OCI-LY7 (cell line): ENCODE results near the gene NUDT14.

Source experiments
- CTCF ChIP-seq: fragments of 200-600 bp; sonication (generic); conservative IDR thresholded peaks from 2 replicates; pipeline ENCODE4 v1.5.1; 2014; ENCODE audit warnings: mild to moderate bottlenecking, antibody characterized with exemption, low read length, moderate library complexity, mixed read lengths
- EZH2phosphoT487 ChIP-seq: fragments of 200-600 bp; sonication (generic); IDR thresholded peaks from 2 replicates; pipeline ENCODE4 v1.6.1; 2018; ENCODE audit warnings: low read depth, borderline replicate concordance, mild to moderate bottlenecking, mixed run types, antibody characterized with exemption, low read length, moderate library complexity, mixed read lengths

- TF ChIP-seq CTCF (no peak), EZH2phosphoT487 (no peak)
These were observed 10.0 kb downstream of the NUDT14 start for GRCh38 chr14:105171004-105171673.
